SK-N-MC (cell line): ENCODE results near the gene FIBCD1.

Source experiments
- EZH2 ChIP-seq: fragments of 200-600 bp; sonication (generic); IDR thresholded peaks from one replicate; pipeline ENCODE4 v1.6.1; 2017; ENCODE audit warnings: antibody characterized with exemption
- POLR2AphosphoS5 ChIP-seq: IDR thresholded peaks from 2 replicates; pipeline ENCODE4 v1.6.1; 2012; ENCODE audit warnings: mild to moderate bottlenecking, low read depth, low read length, borderline replicate concordance

DNA sequence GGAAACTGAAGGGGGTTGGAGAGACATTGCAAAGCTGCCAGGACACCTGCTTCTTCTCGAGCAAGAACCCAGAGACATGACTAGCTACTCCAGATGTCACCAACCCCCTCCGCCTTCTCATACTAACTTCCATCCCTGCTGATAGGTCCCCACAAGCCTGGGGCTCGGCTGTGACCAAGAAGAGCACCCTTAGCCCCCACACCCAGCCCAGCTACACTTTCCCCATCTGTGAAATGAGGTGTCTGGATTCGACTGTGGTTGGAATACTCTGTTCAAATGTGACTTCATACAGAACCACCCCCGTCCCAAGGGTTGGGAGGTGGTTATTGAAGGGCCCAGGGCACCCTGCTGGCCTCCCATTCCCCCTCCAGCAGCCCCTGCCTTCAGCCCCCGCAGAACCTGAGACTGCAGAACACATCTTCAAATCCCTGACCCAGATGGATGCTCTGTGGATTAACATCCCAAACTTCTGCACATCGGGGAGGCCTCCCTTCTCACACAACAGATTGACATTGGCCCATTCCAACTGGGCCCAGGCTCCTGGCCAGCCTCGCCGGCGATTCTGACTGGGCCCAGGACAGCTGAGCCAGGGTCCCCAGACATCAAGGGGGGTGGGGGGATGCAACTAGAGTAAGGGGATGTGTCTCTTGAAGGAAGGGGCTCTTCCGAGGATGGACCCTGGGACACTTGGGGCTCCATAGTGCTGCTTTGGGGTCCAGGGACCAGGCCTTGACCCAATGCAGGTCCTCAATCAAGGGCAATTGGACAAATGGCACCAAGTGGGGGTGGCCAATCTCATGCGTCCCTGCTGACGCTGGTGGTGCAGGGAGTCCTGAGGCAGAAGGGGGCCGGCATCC is 21.7 kb upstream of the FIBCD1 start:
- TF ChIP-seq EZH2 (no peak), POLR2AphosphoS5 (no peak)
